HG03575 (cell line): ENCODE data around the gene DCUN1D3.
"Not testable (repeated sequence)": the region's sequence is repeated elsewhere in the genome, so short reads cannot be mapped to it uniquely, and the experiment has no call there.

ENCODE experiments used
- ATAC-seq: cut with Tn5 transposase; IDR thresholded peaks from one replicate; pipeline ENCODE4 v1.9.1; 2021; ENCODE audit not compliant: unreplicated experiment, insufficient number of reproducible peaks, low FRiP score; ENCODE audit errors: extremely low read depth

Gene DCUN1D3, protein sequence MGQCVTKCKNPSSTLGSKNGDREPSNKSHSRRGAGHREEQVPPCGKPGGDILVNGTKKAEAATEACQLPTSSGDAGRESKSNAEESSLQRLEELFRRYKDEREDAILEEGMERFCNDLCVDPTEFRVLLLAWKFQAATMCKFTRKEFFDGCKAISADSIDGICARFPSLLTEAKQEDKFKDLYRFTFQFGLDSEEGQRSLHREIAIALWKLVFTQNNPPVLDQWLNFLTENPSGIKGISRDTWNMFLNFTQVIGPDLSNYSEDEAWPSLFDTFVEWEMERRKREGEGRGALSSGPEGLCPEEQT

DNA sequence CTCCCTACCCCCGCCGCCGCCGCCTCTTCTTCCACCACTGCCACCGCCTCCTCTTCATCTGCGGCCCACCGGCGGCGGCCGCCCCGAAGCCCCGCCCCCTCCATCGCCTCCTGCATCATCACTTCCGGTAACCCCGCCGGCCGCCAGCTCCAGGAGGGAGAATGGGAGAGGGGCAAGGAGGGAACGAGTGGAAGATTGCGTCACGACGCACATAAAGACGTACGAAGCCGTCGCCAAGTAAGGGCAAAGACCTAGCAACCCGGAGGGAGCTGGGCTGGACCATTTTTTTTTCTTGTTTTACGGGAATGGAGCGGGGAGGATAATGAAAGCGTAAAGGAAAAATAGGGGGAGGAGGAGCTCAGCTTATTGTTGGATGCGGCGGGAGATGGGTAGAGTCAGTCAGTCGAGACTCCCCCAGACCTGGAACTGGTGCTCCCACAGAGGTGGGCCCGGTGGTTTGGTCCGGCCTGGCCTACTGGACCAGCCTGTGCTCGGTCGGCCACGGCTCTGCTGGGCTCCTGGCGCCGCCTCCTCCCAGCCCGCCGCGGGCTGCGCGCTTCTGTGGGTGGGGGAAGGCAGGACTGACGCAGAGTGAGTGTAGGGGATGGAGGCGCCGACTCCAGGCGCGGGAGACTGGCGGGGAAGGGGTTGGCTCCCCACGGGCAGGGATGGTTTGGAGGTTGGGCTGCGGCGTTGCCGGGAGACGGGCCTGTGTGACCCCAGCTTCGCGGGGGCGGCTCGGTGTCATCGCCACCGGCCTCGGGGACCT lies at the start of gene DCUN1D3, which contains the start of gene LYRM1:
DCUN1D3 (minus strand) TSS at position 60 of the 769 bp plus-strand sequence. CDS start 37,820 bp downstream, outside the sequence.
LYRM1 (plus strand) TSS at position 473 of the 769 bp plus-strand sequence. CDS start 14,785 bp downstream, outside the sequence.
- ATAC-seq, result no peak

DNA sequence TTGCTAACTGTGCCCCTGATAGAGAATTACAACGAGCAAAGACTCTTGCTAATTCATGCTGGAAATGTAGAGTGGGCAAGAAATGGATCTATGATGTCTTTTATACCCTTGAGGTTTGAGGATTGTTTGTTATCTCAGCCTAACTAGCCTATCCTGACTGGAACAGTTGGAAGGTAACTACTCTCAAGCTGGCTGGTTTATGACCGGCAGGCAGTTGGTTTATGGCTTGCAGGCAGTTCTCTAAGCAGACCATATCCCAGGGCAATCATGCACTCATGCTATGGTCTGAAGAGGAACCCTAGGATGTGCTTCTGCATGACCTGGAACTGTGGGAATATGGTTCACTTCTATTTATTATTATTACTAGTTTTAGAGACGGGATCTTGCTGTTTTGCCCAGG lies 49.5 kb upstream of the DCUN1D3 start:
- ATAC-seq, result no peak

GRCh38 chr16:20948444-20948843 lies 48.3 kb upstream of the DCUN1D3 start:
- ATAC-seq, result no peak

- ATAC-seq, result no peak
Observed at GRCh38 chr16:20946015-20946629, 46.0 kb upstream of the DCUN1D3 start.

- not testable (repeated sequence) for ATAC-seq
Observed at GRCh38 chr16:20945575-20945875, 45.4 kb upstream of the DCUN1D3 start.

DNA sequence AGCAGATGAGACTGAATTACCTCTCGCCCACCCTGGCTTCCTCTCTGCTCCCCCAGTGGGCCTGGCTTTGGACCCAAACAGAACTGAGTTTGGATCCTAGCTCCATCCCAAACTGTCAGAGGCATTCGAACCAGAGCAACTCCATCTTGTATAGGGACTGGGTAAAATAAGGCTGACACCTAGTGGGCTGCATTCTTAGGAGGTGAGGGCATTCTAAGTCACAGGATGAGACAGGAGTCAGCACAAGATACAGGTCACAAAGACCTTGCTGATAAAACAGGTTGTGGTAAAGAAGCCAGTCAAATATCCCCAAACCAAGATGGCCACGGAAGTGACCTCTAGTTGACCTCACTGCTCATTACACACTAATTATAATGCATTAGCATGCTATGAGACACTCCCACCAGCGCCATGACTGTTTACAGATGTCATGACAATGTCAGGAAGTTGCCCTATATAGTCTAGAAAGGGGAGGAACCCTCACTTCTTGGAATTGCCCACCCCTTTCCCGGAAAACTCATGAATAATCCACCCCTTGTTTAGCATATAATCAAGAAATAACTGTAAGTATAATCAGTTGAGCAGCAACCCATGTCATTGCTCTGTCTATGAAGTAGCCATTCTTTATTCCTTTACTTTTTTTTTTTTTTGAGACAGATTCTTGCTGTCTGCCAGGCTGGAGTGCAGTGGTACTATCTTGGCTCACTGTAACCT lies 44.9 kb upstream of the DCUN1D3 start:
- no peak for ATAC-seq

GRCh38 chr16:20942256-20942655 lies 42.1 kb upstream of the DCUN1D3 start:
- ATAC-seq, result no peak

GRCh38 chr16:20941636-20941926 lies 41.4 kb upstream of the DCUN1D3 start:
- no peak for ATAC-seq

DNA sequence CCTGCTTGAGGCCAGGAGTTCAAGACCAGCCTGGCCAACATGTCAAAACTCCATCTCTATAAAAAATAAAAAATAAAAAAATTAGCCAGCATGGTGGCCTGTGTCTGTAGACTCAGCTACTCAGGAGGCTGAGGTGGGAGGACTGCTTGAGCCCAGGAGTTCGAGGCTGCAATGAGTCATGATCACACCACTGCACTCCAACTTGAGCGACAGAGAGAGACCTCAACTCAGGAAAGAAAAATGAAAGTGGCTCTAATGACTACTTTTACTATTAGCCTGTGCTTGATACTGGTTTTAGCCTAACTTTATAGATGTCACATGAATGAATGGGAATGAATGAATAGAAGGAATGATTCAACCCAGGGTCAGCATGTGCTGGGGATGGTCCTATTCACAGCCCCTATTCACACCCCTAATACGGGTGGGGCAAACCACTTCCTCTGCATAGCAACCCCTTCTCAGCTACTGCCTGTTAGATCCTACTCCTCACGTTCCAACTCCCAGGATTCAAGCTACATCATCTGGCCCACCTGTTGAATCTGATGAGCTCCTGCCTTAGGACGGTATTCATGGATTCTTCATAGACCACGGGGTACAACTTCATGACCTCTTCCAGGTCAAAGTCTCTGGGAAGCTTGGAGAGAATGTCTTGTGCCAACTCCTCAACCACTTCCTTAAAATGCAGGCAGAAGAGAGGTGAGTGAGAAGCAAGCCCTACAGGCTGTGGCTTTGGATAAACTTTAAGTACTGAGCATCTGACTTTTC lies 40.9 kb upstream of the DCUN1D3 start:
- ATAC-seq, result no peak

DNA sequence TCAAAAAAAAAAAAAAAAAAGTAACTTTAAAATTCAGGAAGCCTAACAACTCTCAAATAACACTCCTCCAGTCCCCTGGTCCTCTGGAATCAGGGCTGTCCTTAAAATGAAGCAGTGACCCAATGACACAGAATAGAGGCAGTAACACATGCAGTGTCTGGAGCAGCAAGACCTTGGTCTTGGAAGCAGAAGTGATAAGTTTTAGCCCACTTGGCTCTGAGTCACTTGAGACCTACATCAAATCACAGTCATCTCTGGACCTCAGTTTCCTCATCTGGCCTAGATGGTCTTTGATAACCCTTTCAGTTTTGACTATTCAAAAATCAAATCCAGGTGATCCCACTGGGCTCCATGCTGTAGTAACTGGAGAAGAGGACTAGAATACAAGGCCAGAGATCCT lies 39.5 kb upstream of the DCUN1D3 start:
- no peak for ATAC-seq

- no peak for ATAC-seq
Observed at GRCh38 chr16:20938426-20938825, 38.3 kb upstream of the DCUN1D3 start.

DNA sequence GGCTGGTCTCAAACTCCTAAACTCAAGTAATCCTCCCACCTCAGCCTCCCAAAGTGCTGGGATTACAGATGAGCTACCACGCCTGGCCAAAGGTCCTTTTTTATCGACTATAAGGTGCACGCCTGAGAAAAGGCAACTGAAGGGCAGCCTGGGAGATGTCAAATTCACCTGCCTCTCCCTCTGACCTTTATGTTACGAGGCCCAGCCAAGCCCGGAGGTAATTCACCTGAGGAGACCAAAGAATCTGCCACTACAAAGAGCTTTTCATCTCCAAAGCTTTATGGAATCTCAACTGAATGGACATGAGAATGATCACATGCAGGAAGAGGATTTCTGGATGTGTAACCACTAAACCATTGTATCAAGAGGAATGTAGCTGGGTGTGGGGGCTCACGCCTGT lies 37.6 kb upstream of the DCUN1D3 start:
- ATAC-seq, result no peak

DNA sequence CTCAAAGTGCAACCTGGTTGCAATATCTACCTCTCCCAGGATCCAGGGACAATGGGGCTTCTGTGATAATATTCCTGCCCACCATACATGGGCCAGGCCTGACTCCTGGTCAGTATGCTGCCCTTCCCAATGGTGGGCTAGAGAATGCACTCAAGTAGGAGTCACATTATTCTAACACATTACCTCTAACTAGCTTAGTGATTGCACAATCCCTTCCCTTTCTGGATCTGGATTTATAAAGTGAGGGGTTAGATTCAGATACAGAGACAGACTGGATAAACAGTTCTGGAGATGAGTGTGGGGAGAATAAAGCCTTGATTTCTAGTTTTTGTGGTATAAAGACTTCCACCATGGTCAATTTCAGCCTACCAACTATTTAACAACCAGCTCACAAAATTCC lies 33.4 kb upstream of the DCUN1D3 start:
- ATAC-seq, result no peak

GRCh38 chr16:20931066-20931600 lies 31.0 kb upstream of the DCUN1D3 start:
- no peak for ATAC-seq

- no peak for ATAC-seq
Observed at GRCh38 chr16:20930365-20930690, 30.2 kb upstream of the DCUN1D3 start.

GRCh38 chr16:20929676-20930364 lies 29.7 kb upstream of the DCUN1D3 start:
- not testable (repeated sequence) for ATAC-seq

DNA sequence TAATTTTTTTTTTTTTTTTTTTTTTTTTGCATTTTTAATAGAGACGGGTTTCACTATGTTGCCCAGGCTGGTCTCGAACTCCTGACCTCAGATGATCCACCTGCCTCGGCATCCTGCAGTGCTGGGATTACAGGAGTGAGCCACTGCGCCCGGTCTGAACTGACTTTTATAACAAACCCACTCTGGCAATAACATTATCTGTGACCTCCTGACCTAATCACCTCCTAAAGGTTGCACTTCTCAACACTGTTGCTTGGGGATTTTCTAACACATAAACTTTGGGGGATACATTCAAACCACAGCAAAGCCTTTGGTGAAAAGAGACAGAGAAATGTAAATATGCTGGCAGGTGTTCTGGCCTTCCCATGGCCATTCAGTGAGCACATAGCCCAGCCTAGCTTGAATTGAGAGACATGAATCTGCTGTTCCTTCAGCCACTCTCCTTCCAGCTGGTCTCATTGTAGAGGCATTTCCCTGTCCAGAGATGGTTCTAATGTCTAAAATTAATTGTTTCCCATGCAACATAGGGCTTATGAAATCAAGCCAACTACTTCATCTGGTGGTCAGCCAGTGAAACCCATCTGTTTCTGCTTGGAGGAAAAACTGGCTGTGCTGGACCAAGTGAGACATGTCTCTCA lies 28.7 kb upstream of the DCUN1D3 start:
- ATAC-seq, result no peak

- ATAC-seq, result no peak
Observed at GRCh38 chr16:20925751-20926150, 25.6 kb upstream of the DCUN1D3 start.
